Endothelial cell of umbilical vein (primary cell): Measurements from ENCODE around the gene ATF1. TPM values are rescaled to one million over a fixed set of nuclear protein-coding genes. Genes with fewer than 3 reads are reported as not detected.

Experiments used
- BruUV-seq: library from RNA; stranded (reverse); fragments of 400-500 nt; replicated peaks from 2 replicates; lab custom pipeline; 2021; lab: Mats Ljungman, UMichigan
- CTCF ChIA-PET: fragments of 300-600, 350-600 bp; sonication (Branson Sonifier 250); formaldehyde crosslinking; loops from one replicate; lab custom pipeline; 2021; ENCODE audit warnings: antibody characterized with exemption, inconsistent platforms; lab: Charles Lee
- POLR2A ChIA-PET: fragments of 300-600, 350-600 bp; sonication (Branson Sonifier 250); formaldehyde crosslinking; loops from one replicate; lab custom pipeline; 2021; ENCODE audit warnings: antibody characterized with exemption, inconsistent platforms; lab: Charles Lee
- DNase-seq: peaks from one replicate; pipeline ENCODE4 v3.0.0-alpha.2; 2011; ENCODE audit warnings: low read depth, low spot score
- FAIRE-seq: peaks from 2 replicates; lab custom pipeline; 2011; peaks lifted over from hg19 to GRCh38; lab: Jason Lieb, UNC
- H2AFZ ChIP-seq: 2 replicates; pipeline ENCODE4 v1.6.0; 2012; ENCODE audit warnings: low read depth, low read length, control low read depth, inconsistent platforms
- H3K27ac ChIP-seq: 2 replicates; pipeline ENCODE4 v1.5.1; 2011; ENCODE audit warnings: low read depth, mild to moderate bottlenecking, control low read depth, low read length, moderate library complexity; ENCODE audit not compliant: insufficient read depth
- H3K27me3 ChIP-seq, 2 experiments: 2 replicates each; pipeline versions ENCODE4 v1.6.0 to v1.6.1; 2011; ENCODE audit warnings: low read length in 2 of 2, mixed read lengths in 1 of 2; ENCODE audit not compliant: control insufficient read depth in 2 of 2, insufficient read depth in 2 of 2
- H3K36me3 ChIP-seq, 2 experiments: 2 replicates in 1 of 2; 3 replicates in 1 of 2; pipeline ENCODE4 v1.5.1; 2011; ENCODE audit warnings: low read length in 2 of 2, mild to moderate bottlenecking in 1 of 2, moderate library complexity in 1 of 2; ENCODE audit not compliant: control insufficient read depth in 2 of 2, insufficient read depth in 2 of 2; ENCODE audit errors: extremely low read depth in 1 of 2
- H3K4me1 ChIP-seq: 3 replicates; pipeline ENCODE4 v1.5.1; 2011; ENCODE audit warnings: mild to moderate bottlenecking, low read length; ENCODE audit not compliant: control insufficient read depth, insufficient read depth; ENCODE audit errors: extremely low read depth
- H3K4me2 ChIP-seq: 2 replicates; pipeline ENCODE4 v1.6.1; 2011; ENCODE audit warnings: low read length, control low read depth, mixed read lengths; ENCODE audit not compliant: insufficient read depth
- H3K4me3 ChIP-seq, 3 experiments: fragments of 200-600 bp in 1 of 3; sonication (generic), shearing (Covaris generic) in 1 of 3; replicated peaks in 1 of 3; 2 replicates each; pipeline ENCODE4 v1.5.1; 2011 to 2016; ENCODE audit warnings: control low read depth in 3 of 3, low read length in 3 of 3, mild to moderate bottlenecking in 2 of 3, inconsistent platforms in 1 of 3, low read depth in 1 of 3, moderate library complexity in 1 of 3; ENCODE audit not compliant: insufficient read depth in 1 of 3
- H3K79me2 ChIP-seq: 2 replicates; pipeline ENCODE4 v1.6.0; 2012; ENCODE audit warnings: low read length, inconsistent platforms; ENCODE audit not compliant: control insufficient read depth, insufficient read depth
- H3K9ac ChIP-seq: replicated peaks from 2 replicates; pipeline ENCODE3; 2011; ENCODE audit warnings: low read length, control low read depth; ENCODE audit not compliant: insufficient read depth; ENCODE audit errors: extremely low read depth
- H3K9me1 ChIP-seq: replicated peaks from 3 replicates; pipeline ENCODE4 v1.6.0; 2011; ENCODE audit warnings: mild to moderate bottlenecking, low read length; ENCODE audit not compliant: control insufficient read depth, insufficient read depth; ENCODE audit errors: extremely low read depth
- H3K9me3 ChIP-seq: replicated peaks from 2 replicates; pipeline ENCODE4 v1.5.1; 2012; ENCODE audit warnings: low read length, inconsistent platforms; ENCODE audit not compliant: control insufficient read depth, insufficient read depth
- H4K20me1 ChIP-seq: replicated peaks from 2 replicates; pipeline ENCODE3; 2011; ENCODE audit warnings: mild to moderate bottlenecking, low read length; ENCODE audit not compliant: control insufficient read depth, insufficient read depth; ENCODE audit errors: extremely low read depth
- CTCF ChIP-seq, 2 donors: IDR thresholded peaks; 1 replicate in 1 of 2; 2 replicates in 1 of 2; pipeline ENCODE4 v1.5.1; 2011; ENCODE audit warnings: low read length in 2 of 2, mild to moderate bottlenecking in 2 of 2, moderate library complexity in 2 of 2, control low read depth in 1 of 2, inconsistent platforms in 1 of 2, low read depth in 1 of 2; ENCODE audit not compliant: insufficient read depth in 1 of 2; ENCODE audit errors: extremely low read depth in 1 of 2
- EZH2 ChIP-seq: IDR thresholded peaks from 2 replicates; pipeline ENCODE4 v1.6.1; 2012; ENCODE audit warnings: borderline replicate concordance, low read depth, mild to moderate bottlenecking, moderate library complexity, low read length, inconsistent platforms; ENCODE audit not compliant: severe bottlenecking
- FOS ChIP-seq: IDR thresholded peaks from 2 replicates; pipeline ENCODE4 v1.6.1; 2011; ENCODE audit warnings: mild to moderate bottlenecking, low read length, moderate library complexity, borderline replicate concordance; ENCODE audit not compliant: insufficient read depth
- GATA2 ChIP-seq: IDR thresholded peaks from 2 replicates; pipeline ENCODE4 v1.7.0; 2011; ENCODE audit warnings: low read depth, mild to moderate bottlenecking, moderate library complexity, mixed read lengths, low read length; ENCODE audit not compliant: insufficient read length, insufficient read depth
- JUN ChIP-seq: IDR thresholded peaks from 2 replicates; pipeline ENCODE4 v1.6.1; 2011; ENCODE audit warnings: borderline replicate concordance, low read depth; ENCODE audit not compliant: insufficient read length, insufficient read depth
- MAX ChIP-seq: IDR thresholded peaks from 2 replicates; pipeline ENCODE4 v1.6.1; 2011; ENCODE audit not compliant: insufficient read depth, insufficient read length
- MYC ChIP-seq: IDR thresholded peaks from one replicate; pipeline ENCODE4 v1.6.1; 2011; ENCODE audit warnings: mild to moderate bottlenecking, low read depth, low read length
- POLR2A ChIP-seq: IDR thresholded peaks from 2 replicates; pipeline ENCODE4 v1.6.1; 2012; ENCODE audit warnings: low read depth, mild to moderate bottlenecking, control low read depth, low read length
- POLR2AphosphoS5 ChIP-seq: IDR thresholded peaks from 2 replicates; pipeline ENCODE4 v1.6.1; 2012; ENCODE audit warnings: low read depth, mild to moderate bottlenecking, control low read depth, low read length, moderate library complexity; ENCODE audit not compliant: insufficient read depth
- dilution Hi-C: fragments of 300-500 bp; cut with MboI; formaldehyde crosslinking; loops from one replicate; pipeline ENCODE4 v1.15.0; 2019; ENCODE audit warnings: low sequenced_read_pairs; ENCODE audit not compliant: extremely low pct_ligation_motif_present
- intact Hi-C: fragments of 100-400 bp; cut with micrococcal nuclease; formaldehyde crosslinking; loops from one replicate; pipeline ENCODE4 v1.10.0; 2022
- polyA plus RNA-seq, 4 experiments: library from polyadenylated mRNA; depleted of rRNA in 3 of 4; stranded (reverse) in 3 of 4; unstranded in 1 of 4; fragments of >200 nt; gene quantifications; 2 replicates each; pipeline versions ENCODE4 v1.2.1 to v1.2.3, GENCODE V29; 2011 to 2012; ENCODE audit warnings: missing spikeins in 1 of 4
- total RNA-seq: library from RNA; stranded (reverse); gene quantifications from 2 replicates; pipeline ENCODE4 v1.2.3, GENCODE V29; 2021

The ATF1 gene
- total and polyA plus RNA-seq, 2 donors (not counting 3 experiments of a cell fraction or from before 2014, with no cell fraction given) = 14.5 to 26.7 TPM

DNA sequence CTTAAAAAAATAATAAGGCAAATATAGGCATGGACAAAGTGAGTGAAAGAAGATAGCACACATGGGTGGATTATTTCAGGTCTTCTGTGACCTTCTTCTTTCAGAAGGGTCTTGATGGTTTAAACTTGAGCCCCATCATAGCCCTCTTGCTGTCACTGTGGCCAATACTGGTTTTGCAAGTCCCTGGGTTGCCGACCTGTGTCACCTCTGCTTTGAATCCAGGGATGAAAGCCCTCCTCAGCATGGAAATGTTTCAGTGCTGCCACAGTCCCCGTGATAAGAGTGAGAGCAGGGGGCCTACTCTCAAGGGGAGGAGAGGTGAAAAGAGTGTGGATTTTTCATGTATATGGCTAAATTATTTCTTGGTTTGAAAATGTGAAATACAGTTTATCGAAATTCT lies 30.2 kb upstream of the ATF1 start:
- POLR2A ChIA-PET = no interaction called here
- CTCF ChIA-PET = interaction anchor here (0.8 to 2.0 kb wide), 2 partner anchors 9 to 229 kb away, joined by 3 to 17 read pairs; partner anchors contain the start of gene DIP2B
- Histone ChIP-seq H3K4me1 (no peaks in the 10 kb centered on the region), H3K4me2 (no peak overlapping the region), H4K20me1 (no peaks in the 10 kb centered on the region), H3K79me2 (no peaks in the 10 kb centered on the region), H3K9me3 (no peaks in the 10 kb centered on the region), H3K9ac (no peak overlapping the region), H3K27me3 (no peaks in the 10 kb centered on the region), H2AFZ (no peak overlapping the region), H3K27ac (no peak overlapping the region), H3K9me1 (no peaks in the 10 kb centered on the region), H3K4me3 (no peak overlapping the region), H3K36me3 (peaks cover 5 to 25% of the 10 kb centered on the region in 2 experiments)
- dilution Hi-C loops = no loop called here
- no peak for TF ChIP-seq FOS
- TF ChIP-seq JUN = no peak
- no peak for TF ChIP-seq POLR2AphosphoS5
- TF ChIP-seq CTCF (IDR thresholded peaks at IDR 0.05; ENCODE audit: extremely low read depth in 1 of 2, insufficient read depth in 1 of 2, low read depth in 1 of 2, low read length in 2 of 2) = no peak
- no peak for TF ChIP-seq MAX
- TF ChIP-seq POLR2A = no peak
- no peak for TF ChIP-seq GATA2
- TF ChIP-seq MYC = no peak
- no peak for TF ChIP-seq EZH2
- intact Hi-C loops = loop anchor here (1.0 kb wide), 1 partner anchor 228 kb away; no protein-coding TSS in a partner anchor
- BruUV-seq = no TSS peak
- DNase-seq (no peak), FAIRE-seq (no peak)
